Aorta (tissue), 5 donors: Measurements from ENCODE around the gene ODF2. TPM values are rescaled to one million over a fixed set of nuclear protein-coding genes. Genes with fewer than 3 reads are reported as not detected.

ENCODE experiments used
- ATAC-seq: fragments of 200-7000 bp; cut with Tn5 transposase; one replicate; pipeline ENCODE4 v1.9.1; 2022; ENCODE audit warnings: moderate library complexity; ENCODE audit not compliant: low FRiP score
- DNase-seq, 2 donors: peaks; one replicate each; pipeline ENCODE4 v3.0.0-alpha.2; 2020
- H3K27ac ChIP-seq, 2 donors: one replicate each; pipeline ENCODE4 v1.5.1; 2013; ENCODE audit warnings: low read length in 2 of 2, mild to moderate bottlenecking in 2 of 2, moderate library complexity in 2 of 2, control low read depth in 1 of 2, inconsistent platforms in 1 of 2, low read depth in 1 of 2
- H3K27me3 ChIP-seq, 2 donors: one replicate each; pipeline ENCODE4 v1.6.1; 2013; ENCODE audit warnings: control low read depth in 1 of 2, low read length in 1 of 2, mild to moderate bottlenecking in 1 of 2, moderate library complexity in 1 of 2; ENCODE audit not compliant: insufficient read depth in 2 of 2, control insufficient read depth in 1 of 2
- H3K36me3 ChIP-seq, 2 donors: one replicate each; pipeline ENCODE4 v1.6.1; 2013; ENCODE audit warnings: control low read depth in 1 of 2, low read length in 1 of 2, mild to moderate bottlenecking in 1 of 2; ENCODE audit not compliant: insufficient read depth in 2 of 2, control insufficient read depth in 1 of 2
- H3K4me1 ChIP-seq, 2 donors: one replicate each; pipeline ENCODE4 v1.6.1; 2013; ENCODE audit warnings: low read length in 2 of 2, control low read depth in 1 of 2, mild to moderate bottlenecking in 1 of 2, moderate library complexity in 1 of 2; ENCODE audit not compliant: insufficient read depth in 2 of 2, control insufficient read depth in 1 of 2
- H3K4me3 ChIP-seq, 2 donors: one replicate each; pipeline ENCODE4 v1.5.1; 2013; ENCODE audit warnings: low read length in 2 of 2, control low read depth in 1 of 2, mild to moderate bottlenecking in 1 of 2
- H3K9me3 ChIP-seq: one replicate; pipeline ENCODE4 v1.6.1; 2013; ENCODE audit warnings: mild to moderate bottlenecking, low read length; ENCODE audit not compliant: control insufficient read depth
- WGBS, 2 donors: extraction: QIAGEN DNeasy Blood & Tissue Kit; methylation state at CpG; one replicate each; pipeline ENCODE4 v1.1.7; 2013; 5-methylcytosine and 5-hydroxymethylcytosine counted together
- intact Hi-C, 2 donors: fragments of 100-400 bp; cut with DNase I; formaldehyde crosslinking; loops; one replicate each; pipeline versions ENCODE4 v1.14.2 to v1.15.0; 2022
- polyA plus RNA-seq, 2 donors: library from polyadenylated mRNA; stranded (reverse); fragments of 200-250 nt; gene quantifications; one replicate each; pipeline ENCODE4 v1.2.3, GENCODE V29; 2013
- total RNA-seq, 2 donors: library from RNA; stranded (reverse); fragmentation: NEBNext Ultra II Directional; extraction: Animal tissue kit (Norgen Biotek cat#: 25700); gene quantifications; one replicate each; pipeline ENCODE4 v1.2.1, GENCODE V29; 2021
- donor health status: healthy with polysubstance abuse.
- donor health status: Bipolar disorder and iron deficiency.
- donor health status: DM: no; HTN: no; CAD: no.
- donor health status: DM: no; HTN: no; CAD: no.
- donor health status: DM: yes; HTN: yes; CAD: no.

The ODF2 gene
- total and polyA plus RNA-seq, 4 donors: 2.9 to 28.9 (median 24.4) TPM

DNA sequence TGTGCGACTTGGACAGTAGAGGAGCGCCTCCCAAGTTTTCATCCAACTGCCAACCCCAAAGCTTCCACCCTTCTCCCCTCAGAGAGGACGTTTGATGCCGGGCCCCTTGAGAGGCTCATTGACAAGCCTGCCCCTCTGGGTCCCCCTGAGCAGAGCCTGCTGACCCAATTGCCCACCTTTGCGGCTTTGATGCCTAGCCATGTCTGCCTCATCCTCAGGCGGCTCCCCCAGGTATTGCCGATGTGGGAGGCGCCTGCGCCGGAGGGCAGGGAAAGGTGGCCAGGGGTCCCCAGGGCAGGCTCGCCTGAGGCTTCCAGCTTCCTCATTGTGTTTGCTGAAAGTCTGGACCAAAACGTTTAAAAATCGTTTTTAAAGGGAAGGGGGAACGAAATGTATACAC, 1.4 kb downstream of the ODF2 start:
- 38 to 43% methylated on average over 14 of the region's 14 CpGs for WGBS, 2 donors
- Histone ChIP-seq H3K4me3 (no peak overlapping the region), H3K27ac (no peak overlapping the region), H3K36me3 (no peaks in the 10 kb centered on the region), H3K27me3 (no peaks in the 10 kb centered on the region), H3K4me1 (no peaks in the 10 kb centered on the region), H3K9me3 (no peaks in the 10 kb centered on the region)
- intact Hi-C loops: loop anchor here in 1 of 2 donors (5.0 kb wide), 1 partner anchor 45 kb away; the partner anchor contains the start of gene GLE1
- ATAC-seq (no peak), DNase-seq (no peak)

DNA sequence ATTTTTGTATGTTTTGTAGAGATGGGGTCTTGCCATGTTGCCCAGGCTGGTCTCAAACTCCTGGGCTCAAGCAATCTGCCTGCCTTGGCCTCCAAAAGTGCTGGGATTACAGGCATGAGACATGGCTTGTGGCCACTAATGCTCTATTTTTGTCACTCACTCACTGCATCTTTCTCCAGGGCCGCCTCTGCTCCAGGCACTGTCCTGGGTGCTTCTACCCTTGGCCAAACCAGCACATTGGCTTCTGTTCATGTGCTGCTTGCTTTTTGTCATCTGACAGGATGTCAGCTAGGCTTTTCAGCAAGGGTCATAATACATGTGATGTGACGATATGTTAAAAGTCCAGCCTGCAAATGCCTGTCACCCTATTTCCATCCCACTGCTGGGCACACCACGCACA, 3.2 kb downstream of the ODF2 start:
- Histone ChIP-seq H3K27ac (no peak overlapping the region), H3K9me3 (no peaks in the 10 kb centered on the region), H3K36me3 (peaks cover 3 to 4% of the 10 kb centered on the region in 2 donors), H3K4me1 (no peaks in the 10 kb centered on the region), H3K4me3 (no peak overlapping the region), H3K27me3 (no peaks in the 10 kb centered on the region)
- intact Hi-C loops: loop anchor here in 1 of 2 donors (5.0 kb wide), 1 partner anchor 43 kb away; the partner anchor contains the start of gene GLE1
- no peak for DNase-seq
- 80 to 81% methylated on average over 3 of the region's 3 CpGs for WGBS, 2 donors
- no peak for ATAC-seq

DNA sequence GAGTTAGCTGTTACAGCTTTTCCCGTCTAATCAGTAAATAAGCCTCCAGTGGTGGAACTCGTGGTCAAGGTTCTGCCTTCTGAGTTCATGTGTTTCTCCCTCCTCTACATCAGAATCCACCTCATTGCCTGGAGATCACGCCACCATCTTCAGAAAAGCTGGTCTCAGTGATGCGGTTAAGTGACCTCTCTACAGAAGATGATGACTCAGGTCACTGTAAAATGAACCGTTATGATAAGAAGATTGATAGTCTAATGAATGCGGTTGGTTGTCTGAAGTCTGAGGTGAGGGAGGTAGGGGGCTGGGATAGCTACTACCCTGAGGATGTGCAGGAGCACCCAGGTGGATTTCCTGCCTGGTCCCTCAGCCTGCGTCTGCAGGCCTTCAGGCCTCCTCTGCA, 13.3 kb downstream of the ODF2 start:
- Histone ChIP-seq H3K9me3 (no peaks in the 10 kb centered on the region), H3K4me1 (no peaks in the 10 kb centered on the region), H3K27ac (no peak overlapping the region), H3K27me3 (no peaks in the 10 kb centered on the region), H3K36me3 (no peaks in the 10 kb centered on the region), H3K4me3 (no peak overlapping the region)
- 89% methylated on average over 7 of the region's 7 CpGs for WGBS, 2 donors
- no peak for ATAC-seq
- intact Hi-C loops: no loop called here
- peak in 1 of 2 donors; percentile 4 for DNase-seq

GRCh38 chr9:128470560-128470959, 14.8 kb downstream of the ODF2 start:
- H3K36me3 ChIP-seq: no peaks in the 10 kb centered on the region

DNA sequence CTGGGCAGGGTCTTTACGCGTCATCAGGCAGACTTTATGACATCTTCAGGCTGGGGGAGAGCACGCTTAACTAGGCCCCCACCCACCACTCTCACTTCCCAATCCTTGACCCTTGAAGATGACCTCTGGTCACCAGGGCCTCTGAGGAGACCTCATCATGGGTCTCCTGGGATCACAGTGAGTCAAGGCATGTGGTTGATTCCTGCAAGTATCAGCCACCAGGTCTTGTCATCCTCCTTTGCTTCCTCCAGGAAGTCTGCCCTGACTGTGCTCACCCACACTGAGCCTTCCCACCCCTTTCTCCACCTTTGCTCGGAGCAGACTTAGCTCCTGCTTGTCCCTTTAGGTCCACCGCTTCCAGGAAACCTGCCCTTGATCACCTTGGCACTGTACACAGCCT, 17.3 kb downstream of the ODF2 start:
- DNase-seq (no peak), ATAC-seq (no peak)
- WGBS, 2 donors: 95 to 97% methylated on average over 4 to 5 of the region's 5 CpGs
- Histone ChIP-seq H3K4me1 (no peaks in the 10 kb centered on the region), H3K9me3 (no peaks in the 10 kb centered on the region), H3K4me3 (no peak overlapping the region), H3K27me3 (no peaks in the 10 kb centered on the region), H3K27ac (no peak overlapping the region), H3K36me3 (no peaks in the 10 kb centered on the region)
- intact Hi-C loops: no loop called here

More at GRCh38 chr9:128470560-128470959, 14.8 kb downstream of the ODF2 start:
- WGBS, 2 donors: 37 to 43% methylated on average over 5 of the region's 5 CpGs
- no peaks in the 10 kb centered on the region for H3K27me3 ChIP-seq
- no peak overlapping the region for H3K4me3 ChIP-seq
- no peaks in the 10 kb centered on the region for H3K9me3 ChIP-seq
- DNase-seq: peak in 1 of 2 donors; percentile 65
- H3K27ac ChIP-seq: no peak overlapping the region
- intact Hi-C loops: no loop called here
- ATAC-seq: no peak
- H3K4me1 ChIP-seq: no peaks in the 10 kb centered on the region

- intact Hi-C loops: no loop called here
- Histone ChIP-seq H3K4me3 (no peak overlapping the region), H3K9me3 (no peaks in the 10 kb centered on the region), H3K27me3 (no peaks in the 10 kb centered on the region), H3K27ac (no peak overlapping the region), H3K36me3 (peaks cover 0 to 9% of the 10 kb centered on the region in 2 donors), H3K4me1 (no peaks in the 10 kb centered on the region)
- WGBS, 2 donors: 99% methylated on average over 7 of the region's 7 CpGs
- DNase-seq: no peak
- ATAC-seq: no peak
Measured at GRCh38 chr9:128475867-128476266, 20.1 kb downstream of the ODF2 start.

GRCh38 chr9:128479262-128479661, 23.5 kb downstream of the ODF2 start:
- peaks cover 6 to 11% of the 10 kb centered on the region in 2 donors for H3K36me3 ChIP-seq
- ATAC-seq (no peak), DNase-seq (peak in 1 of 2 donors; percentile 28)
- H3K9me3 ChIP-seq: no peaks in the 10 kb centered on the region
- 94 to 95% methylated on average over 1 of the region's 1 CpG for WGBS, 2 donors
- intact Hi-C loops: no loop called here
- no peak overlapping the region for H3K4me3 ChIP-seq
- H3K27me3 ChIP-seq: no peaks in the 10 kb centered on the region
- H3K27ac ChIP-seq: no peak overlapping the region
- H3K4me1 ChIP-seq: no peaks in the 10 kb centered on the region

DNA sequence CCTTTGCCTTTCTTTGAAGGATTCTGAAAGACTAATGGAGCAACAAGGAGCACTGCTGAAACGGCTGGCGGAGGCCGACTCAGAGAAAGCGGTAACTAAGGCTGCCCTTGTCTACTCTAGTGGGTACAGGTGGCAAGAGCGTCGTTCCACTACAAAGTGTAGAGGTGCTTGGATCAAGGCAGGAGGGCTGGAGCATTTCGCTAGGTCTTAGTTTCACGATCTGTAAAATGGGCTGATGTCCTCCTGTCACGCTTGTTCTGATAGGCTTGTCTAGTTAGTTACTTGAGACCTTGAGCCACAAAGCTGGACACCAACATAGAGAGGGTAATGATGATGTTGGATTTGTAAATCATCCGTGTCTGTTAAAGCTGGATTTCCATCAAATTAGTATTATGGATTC, 25.8 kb downstream of the ODF2 start:
- DNase-seq (peak in 1 of 2 donors; percentile 33), ATAC-seq (no peak)
- H3K4me1 ChIP-seq: no peaks in the 10 kb centered on the region
- no peak overlapping the region for H3K27ac ChIP-seq
- peaks cover 8 to 17% of the 10 kb centered on the region in 2 donors for H3K36me3 ChIP-seq
- H3K27me3 ChIP-seq: no peaks in the 10 kb centered on the region
- no peak overlapping the region for H3K4me3 ChIP-seq
- WGBS, 2 donors: 96 to 98% methylated on average over 10 of the region's 10 CpGs
- H3K9me3 ChIP-seq: no peaks in the 10 kb centered on the region
- intact Hi-C loops: no loop called here

DNA sequence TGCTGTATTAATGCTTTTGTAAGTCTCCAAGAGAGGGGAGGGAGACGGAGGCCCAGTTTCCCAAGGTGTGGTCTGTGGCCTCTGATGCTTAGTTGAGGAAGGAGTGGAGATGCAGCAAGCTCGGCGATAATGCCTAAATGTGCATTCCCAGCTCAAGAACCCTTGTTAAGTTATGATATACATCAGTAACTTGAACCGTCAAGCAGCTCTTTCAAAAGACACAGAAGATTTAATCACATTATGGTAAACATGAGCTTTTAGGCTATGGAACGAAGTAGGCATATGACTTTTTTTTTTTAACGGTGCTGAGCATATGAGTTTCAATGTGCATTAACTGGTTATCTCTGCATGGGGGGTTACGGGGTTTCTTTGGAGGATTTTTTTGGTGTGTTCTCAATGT, 26.4 kb downstream of the ODF2 start:
- no peak for ATAC-seq
- Histone ChIP-seq H3K27me3 (no peaks in the 10 kb centered on the region), H3K9me3 (no peaks in the 10 kb centered on the region), H3K4me3 (no peak overlapping the region), H3K27ac (no peak overlapping the region), H3K4me1 (no peaks in the 10 kb centered on the region), H3K36me3 (peaks cover 8 to 17% of the 10 kb centered on the region in 2 donors)
- peak in 1 of 2 donors; percentile 25 for DNase-seq
- 95 to 97% methylated on average over 7 of the region's 7 CpGs for WGBS, 2 donors
- intact Hi-C loops: no loop called here
